GM12892 (cell line): ENCODE measurements around the gene CEP104.
"Not testable (repeated sequence)": the region's sequence is repeated elsewhere in the genome, so short reads cannot be mapped to it uniquely, and the experiment has no call there.

Experiments
- DNase-seq: peaks from one replicate; pipeline ENCODE4 v3.0.0; 2011; ENCODE audit not compliant: insufficient read length
- FAIRE-seq: peaks from 2 replicates; lab custom pipeline; 2011; peaks lifted over from hg19 to GRCh38; lab: Jason Lieb, UNC
- POLR2A ChIP-seq: IDR thresholded peaks from 2 replicates; pipeline ENCODE4 v1.6.1; 2011; ENCODE audit warnings: low read depth, low read length, control low read depth
- POLR2AphosphoS5 ChIP-seq: IDR thresholded peaks from 2 replicates; pipeline ENCODE4 v1.6.1; 2011; ENCODE audit warnings: low read depth, low read length, control low read depth
- TAF1 ChIP-seq: IDR thresholded peaks from 2 replicates; pipeline ENCODE4 v1.6.1; 2011; ENCODE audit warnings: low read depth, mild to moderate bottlenecking, control low read depth, low read length, borderline replicate concordance

Gene CEP104

DNA sequence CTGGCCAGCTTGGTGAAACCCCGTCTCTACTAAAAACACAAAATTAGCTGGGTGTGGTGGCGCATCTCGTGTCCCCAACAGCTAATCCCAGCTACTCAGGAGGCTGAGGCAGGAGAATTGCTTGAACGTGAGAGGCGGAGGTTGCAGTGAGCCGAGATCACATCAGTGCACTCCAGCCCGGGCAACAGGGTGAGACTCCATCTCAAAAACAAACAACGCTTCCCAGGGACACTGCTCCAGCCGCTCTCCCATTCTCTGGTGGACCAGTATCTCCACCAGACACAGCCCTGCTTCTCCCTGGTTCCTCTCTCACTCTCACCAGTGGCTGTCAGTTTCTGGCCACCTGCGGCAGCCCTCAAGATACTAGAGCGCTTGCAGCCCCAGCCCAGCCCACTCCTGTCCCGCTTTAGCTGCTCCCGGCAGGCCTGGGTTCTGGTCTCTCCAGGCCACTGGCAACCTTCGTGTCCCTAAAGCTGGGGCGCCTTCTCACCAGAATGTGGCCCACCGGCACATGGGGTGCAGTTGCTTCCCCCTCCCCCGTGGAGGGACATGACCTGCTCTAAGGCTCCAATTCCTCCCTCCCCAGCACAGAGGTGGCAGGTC, 39.8 kb downstream of the CEP104 start:
- FAIRE-seq: no peak
- TF ChIP-seq POLR2A (no peak), POLR2AphosphoS5 (no peak), TAF1 (no peak)
- DNase-seq: no peak

GRCh38 chr1:3816331-3817137, 40.5 kb downstream of the CEP104 start:
- FAIRE-seq: no peak
- DNase-seq: no peak
- TF ChIP-seq POLR2AphosphoS5 (no peak), POLR2A (no peak), TAF1 (no peak)

DNA sequence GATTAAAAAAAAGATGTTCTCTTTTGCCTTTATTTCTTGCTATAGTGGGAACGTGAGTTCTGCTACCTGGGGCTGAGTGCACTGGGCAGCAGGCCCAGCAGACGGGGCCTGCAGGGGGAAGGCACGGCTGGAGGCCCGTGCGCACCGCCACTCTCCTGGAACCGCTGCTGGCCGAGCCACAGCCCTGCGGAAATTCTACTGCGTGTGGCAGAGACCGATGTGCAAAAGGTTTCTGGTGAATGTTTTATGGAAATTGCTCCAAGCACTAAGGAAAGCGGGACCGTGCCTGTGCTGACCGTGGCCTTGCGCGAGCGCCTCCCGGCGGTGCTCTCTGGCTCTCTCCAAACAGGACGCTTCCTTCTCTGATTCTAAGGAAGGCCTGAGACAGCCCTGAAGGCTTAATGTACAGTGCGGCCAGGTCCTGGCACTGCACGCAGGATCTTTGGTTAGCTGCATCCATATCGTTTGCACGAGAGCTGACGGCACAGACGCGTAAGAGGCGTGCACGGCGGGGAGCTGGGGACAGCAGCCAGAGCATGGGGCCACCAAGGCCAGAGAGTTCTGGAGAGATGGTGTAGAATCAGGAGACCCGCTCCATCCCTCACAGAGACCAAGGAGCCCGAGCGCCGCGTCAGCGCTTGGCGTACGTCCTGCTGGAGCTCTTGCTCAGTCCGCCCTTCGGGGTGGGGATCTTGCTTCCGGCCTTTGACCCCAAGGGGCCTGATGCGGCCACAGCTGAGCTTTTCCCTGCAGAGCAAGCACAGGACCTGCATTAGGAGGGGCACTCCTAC, 42.0 kb downstream of the CEP104 start:
- TF ChIP-seq POLR2AphosphoS5 (no peak), TAF1 (no peak), POLR2A (no peak)
- DNase-seq (no peak), FAIRE-seq (no peak)

DNA sequence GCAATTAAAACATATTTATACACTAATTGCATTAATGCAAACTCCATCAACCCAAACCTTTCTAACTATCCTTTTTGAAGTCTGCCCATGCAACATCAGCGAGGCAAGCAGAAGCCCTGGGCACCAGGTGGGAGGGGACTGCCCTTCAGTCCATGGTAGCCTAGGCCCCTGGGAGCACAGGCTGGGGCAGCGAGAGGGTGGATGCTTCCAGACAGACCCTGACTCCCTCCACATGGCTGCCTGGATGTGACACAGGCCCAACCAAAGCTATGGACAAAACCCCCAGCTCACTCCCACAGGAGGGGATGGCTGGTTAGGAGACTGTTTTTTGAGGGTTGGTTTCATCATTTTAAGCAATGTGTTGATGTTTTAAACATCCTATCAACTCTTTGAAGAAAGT, 42.9 kb downstream of the CEP104 start:
- no peak for FAIRE-seq
- TF ChIP-seq TAF1 (no peak), POLR2A (no peak), POLR2AphosphoS5 (no peak)
- no peak for DNase-seq

GRCh38 chr1:3811595-3811911, 45.5 kb downstream of the CEP104 start:
- DNase-seq (no peak), FAIRE-seq (no peak)
- no peak for TF ChIP-seq POLR2A
- no peak for TF ChIP-seq POLR2AphosphoS5
- no peak for TF ChIP-seq TAF1

DNA sequence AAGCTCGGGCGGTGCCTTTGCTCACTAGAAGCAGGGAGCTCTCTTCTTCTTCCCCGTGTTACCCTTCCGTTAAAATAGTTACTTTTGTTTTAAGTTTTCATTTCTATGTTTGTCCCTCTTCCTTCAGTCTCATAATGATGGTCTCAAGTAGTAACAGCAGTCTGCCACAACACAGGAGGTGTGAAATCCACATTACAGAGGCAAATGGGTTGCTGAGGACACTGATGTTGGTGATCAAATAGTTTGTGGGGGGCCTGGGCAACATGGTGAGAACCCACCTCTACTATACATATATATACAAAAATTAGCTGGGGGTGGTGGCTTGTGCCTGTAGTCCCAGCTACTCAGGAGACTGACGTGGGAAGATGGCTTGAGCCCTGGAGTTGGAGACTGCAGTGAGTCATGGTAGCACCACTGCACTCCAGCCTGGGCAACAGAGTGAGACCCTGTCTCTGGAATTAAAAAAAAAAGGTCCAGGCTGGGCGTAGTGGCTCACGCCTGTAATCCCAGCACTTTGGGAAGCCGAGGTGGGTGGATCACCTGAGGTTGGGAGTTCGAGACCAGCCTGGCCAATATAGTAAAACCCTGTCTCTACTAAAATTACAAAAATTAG, 46.8 kb downstream of the CEP104 start:
- not testable (repeated sequence) for FAIRE-seq, DNase-seq

- FAIRE-seq: no peak
- TF ChIP-seq POLR2A: no peak
- TF ChIP-seq TAF1: no peak
- TF ChIP-seq POLR2AphosphoS5: no peak
- DNase-seq: no peak
Observed at GRCh38 chr1:3809680-3810079, 47.3 kb downstream of the CEP104 start.

DNA sequence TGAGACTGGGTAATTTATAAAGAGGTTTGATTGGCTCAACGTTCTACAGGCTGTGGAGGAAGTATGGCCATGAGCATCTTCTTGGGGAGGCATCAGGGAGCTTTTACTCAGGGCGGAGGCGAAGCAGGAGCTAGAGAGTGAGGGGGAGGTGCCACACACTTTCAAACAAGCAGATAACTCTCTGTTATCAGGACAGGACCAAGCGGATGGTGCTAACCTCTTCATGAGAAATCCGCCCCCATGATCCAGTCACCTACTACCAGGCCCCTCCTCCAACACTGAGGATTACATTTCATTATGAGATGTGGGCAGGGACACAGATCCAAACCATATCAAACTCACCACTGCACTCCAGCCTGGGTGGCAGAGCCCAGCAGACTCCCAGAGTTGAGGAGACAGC, 49.2 kb downstream of the CEP104 start:
- DNase-seq (no peak), FAIRE-seq (no peak)
- TF ChIP-seq POLR2A (no peak), TAF1 (no peak), POLR2AphosphoS5 (no peak)

DNA sequence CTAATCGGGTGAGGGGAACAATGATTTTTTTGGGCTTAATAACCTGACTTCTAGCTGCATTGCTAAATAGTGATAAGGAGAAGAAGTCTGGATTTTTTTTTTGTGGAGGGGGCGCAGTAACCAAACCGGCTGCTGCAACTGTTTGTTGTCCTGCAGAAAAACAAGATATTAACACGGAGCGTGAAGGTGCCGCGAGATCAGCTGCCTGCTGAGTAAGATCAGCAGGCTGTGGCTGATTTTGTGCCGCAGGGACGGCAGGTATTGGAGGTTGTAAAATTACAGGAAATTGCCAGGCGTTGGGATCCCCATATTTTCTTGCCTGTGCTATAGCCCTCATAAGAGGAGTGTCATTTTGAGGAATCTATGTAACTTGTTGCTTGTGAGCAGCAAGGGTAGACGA, 52.0 kb downstream of the CEP104 start:
- FAIRE-seq: no peak
- no peak for DNase-seq
- TF ChIP-seq TAF1 (no peak), POLR2AphosphoS5 (no peak), POLR2A (no peak)

DNA sequence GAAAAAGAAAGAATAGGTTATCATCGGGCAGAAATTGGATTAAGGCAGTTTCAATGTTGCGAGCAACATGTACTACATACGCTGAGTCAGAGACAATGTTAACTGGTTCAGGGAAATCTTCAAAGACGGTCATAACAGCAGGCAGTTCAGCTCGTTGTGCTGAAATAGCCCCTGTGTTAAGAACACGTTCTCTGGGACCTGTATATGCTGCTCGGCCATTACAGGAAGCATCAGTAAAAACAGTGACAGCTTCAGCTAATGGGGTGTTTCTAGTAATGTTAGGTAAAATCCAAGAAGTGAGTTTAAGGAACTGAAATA, 52.4 kb downstream of the CEP104 start:
- FAIRE-seq, DNase-seq: not testable (repeated sequence)

GRCh38 chr1:3803905-3804626, 52.9 kb downstream of the CEP104 start:
- no peak for DNase-seq
- TF ChIP-seq POLR2A (no peak), POLR2AphosphoS5 (no peak), TAF1 (no peak)
- FAIRE-seq: peak; percentile 48

- not testable (repeated sequence) for DNase-seq, FAIRE-seq
Observed at GRCh38 chr1:3800795-3801194, 56.2 kb downstream of the CEP104 start.
